Stimulated activated naive CD8-positive, alpha-beta T cell treated with anti-CD3 and anti-CD28 coated beads, Interleukin-15, Interleukin-2, amounts not matched to agents 100 U/mL and 50 U/mL, for 24 hours (primary cell): ENCODE results near the gene TCF25.

ENCODE experiments used
- ATAC-seq: fragments of 150-1000 bp; cut with Tn5 transposase; one replicate; pipeline ENCODE4 v1.10.0; 2021
- DNase-seq: peaks from one replicate; pipeline ENCODE4 v3.0.0; 2021

TCF25 gene

GRCh38 chr16:89946515-89946914 lies 73.1 kb downstream of the TCF25 start:
- DNase-seq, result no peak
- ATAC-seq, result no peak

- DNase-seq, result no peak
- ATAC-seq, result no peak
Observed at GRCh38 chr16:89949121-89949742, 75.8 kb downstream of the TCF25 start.

- no peak for ATAC-seq
- DNase-seq, result no peak
Observed at GRCh38 chr16:89949756-89950155, 76.4 kb downstream of the TCF25 start.

GRCh38 chr16:89951509-89951908 lies 78.1 kb downstream of the TCF25 start:
- ATAC-seq (no peak), DNase-seq (no peak)

GRCh38 chr16:89952049-89952448 lies 78.7 kb downstream of the TCF25 start:
- DNase-seq (no peak), ATAC-seq (no peak)

GRCh38 chr16:89952551-89952950 lies 79.2 kb downstream of the TCF25 start:
- ATAC-seq (no peak), DNase-seq (no peak)

GRCh38 chr16:89953671-89954406 lies 80.4 kb downstream of the TCF25 start:
- ATAC-seq (no peak), DNase-seq (no peak)

- no peak for DNase-seq
Observed at GRCh38 chr16:89954462-89954861, 81.1 kb downstream of the TCF25 start.

GRCh38 chr16:89955001-89955685 lies 81.8 kb downstream of the TCF25 start:
- no peak for ATAC-seq
- no peak for DNase-seq

More at GRCh38 chr16:89954462-89954861, 81.1 kb downstream of the TCF25 start:
- ATAC-seq, result no peak

- no peak for DNase-seq
- no peak for ATAC-seq
Observed at GRCh38 chr16:89956505-89957215, 83.3 kb downstream of the TCF25 start.

- DNase-seq (no peak), ATAC-seq (no peak)
Observed at GRCh38 chr16:89957216-89957785, 83.9 kb downstream of the TCF25 start.

- ATAC-seq (peak; percentile 50), DNase-seq (peak; percentile 28)
Observed at GRCh38 chr16:89958068-89958467, 84.7 kb downstream of the TCF25 start.

- no peak for ATAC-seq
- no peak for DNase-seq
Observed at GRCh38 chr16:89958596-89958995, 85.2 kb downstream of the TCF25 start.

- no peak for ATAC-seq
- no peak for DNase-seq
Observed at GRCh38 chr16:89960966-89961365, 87.6 kb downstream of the TCF25 start.
